Endodermal cell (in vitro differentiated cells): ENCODE measurements around the gene C14orf119. TPM values are rescaled to one million over a fixed set of nuclear protein-coding genes. Genes with fewer than 3 reads are reported as not detected.
A peak's percentile ranks its signal among the peaks of the same experiment; 100 is the strongest.

Experiments used
- DNase-seq: peaks from one replicate; pipeline ENCODE4 v3.0.0-alpha.2; 2017
- H3K27ac ChIP-seq: 2 replicates; pipeline ENCODE4 v1.5.1; 2013; ENCODE audit warnings: mild to moderate bottlenecking, low read depth, low read length, moderate library complexity
- H3K27me3 ChIP-seq: 2 replicates; pipeline ENCODE4 v1.6.1; 2013; ENCODE audit warnings: mild to moderate bottlenecking, low read length, moderate library complexity; ENCODE audit not compliant: insufficient read depth, control insufficient read depth, poor library complexity, severe bottlenecking
- H3K36me3 ChIP-seq: 2 replicates; pipeline ENCODE4 v1.7.0; 2013; ENCODE audit warnings: mild to moderate bottlenecking, low read length, moderate library complexity; ENCODE audit not compliant: control insufficient read depth, insufficient read depth
- H3K4me1 ChIP-seq: one replicate; pipeline ENCODE4 v1.7.0; 2013; ENCODE audit warnings: low read length; ENCODE audit not compliant: control insufficient read depth, insufficient read depth
- H3K4me3 ChIP-seq: 2 replicates; pipeline ENCODE4 v1.5.1; 2013; ENCODE audit warnings: mild to moderate bottlenecking, low read length, moderate library complexity
- H3K9ac ChIP-seq: 2 replicates; pipeline ENCODE4 v1.6.1; 2013; ENCODE audit warnings: mild to moderate bottlenecking, low read length, moderate library complexity; ENCODE audit not compliant: poor library complexity, severe bottlenecking; ENCODE audit errors: extremely low read depth
- H3K9me3 ChIP-seq: 2 replicates; pipeline ENCODE4 v1.6.1; 2013; ENCODE audit warnings: mild to moderate bottlenecking, low read length, moderate library complexity; ENCODE audit not compliant: control insufficient read depth
- H3K27ac Mint-ChIP-seq: 2 replicates; pipeline ENCODE4 v1.8.0; 2020; ENCODE audit warnings: mixed read lengths
- H3K27me3 Mint-ChIP-seq: 2 replicates; pipeline ENCODE4 v1.8.0; 2021; ENCODE audit warnings: mild to moderate bottlenecking, mixed read lengths; ENCODE audit not compliant: insufficient read depth
- H3K36me3 Mint-ChIP-seq: 2 replicates; pipeline ENCODE4 v1.8.0; 2020; ENCODE audit warnings: low read depth, mixed read lengths
- H3K4me1 Mint-ChIP-seq: 2 replicates; pipeline ENCODE4 v1.8.0; 2020; ENCODE audit warnings: mixed read lengths
- H3K4me3 Mint-ChIP-seq: 2 replicates; pipeline ENCODE4 v1.8.0; 2020; ENCODE audit warnings: mild to moderate bottlenecking, moderate library complexity, mixed read lengths
- H3K9me3 Mint-ChIP-seq: 2 replicates; pipeline ENCODE4 v1.8.0; 2020; ENCODE audit warnings: mild to moderate bottlenecking, mixed read lengths
- CTCF ChIP-seq: fragments of 200-600 bp; sonication (generic); conservative IDR thresholded peaks from 2 replicates; pipeline ENCODE4 v1.5.0; 2021; ENCODE audit warnings: antibody characterized with exemption, mild to moderate bottlenecking
- WGBS, 2 experiments: methylation state at CpG; one replicate each; pipeline versions ENCODE4 v1.1.5 to v1.1.7; 2013; ENCODE audit warnings: missing lambda C conversion rate in 2 of 2, mixed read lengths in 1 of 2; ENCODE audit not compliant: insufficient coverage in 1 of 2, insufficient read length in 1 of 2; 5-methylcytosine and 5-hydroxymethylcytosine counted together
- total RNA-seq, 2 donors: library from RNA; stranded (reverse); fragmentation: NEBNext Ultra II Directional in 1 of 2; extraction: Animal tissue kit (Norgen Biotek cat#: 25700) in 1 of 2; gene quantifications; 2 replicates in 1 of 2; 3 replicates in 1 of 2; pipeline ENCODE4 v1.2.1, GENCODE V29; 2021

Gene C14orf119
- total RNA-seq, 2 donors from 2014 or later: 76.7 to 82.9 TPM

- Mint-ChIP-seq H3K4me3 (no peak overlapping the region), H3K27ac (peak overlapping the region; percentile 55), H3K4me1 (peaks cover 22% of the 10 kb centered on the region), H3K9me3 (no peaks in the 10 kb centered on the region), H3K27me3 (no peaks in the 10 kb centered on the region), H3K36me3 (peaks cover 88% of the 10 kb centered on the region)
- no peak for TF ChIP-seq CTCF
- 94 to 98% methylated on average over 5 of the region's 5 CpGs for whole genome bisulfite sequencing, 2 experiments
- Histone ChIP-seq H3K27me3 (no peaks in the 10 kb centered on the region), H3K36me3 (peaks cover 95% of the 10 kb centered on the region), H3K27ac (no peak overlapping the region), H3K4me3 (no peak overlapping the region), H3K9ac (no peak overlapping the region), H3K9me3 (no peaks in the 10 kb centered on the region), H3K4me1 (peaks cover 12% of the 10 kb centered on the region)
- DNase-seq: peak; percentile 10
These were observed 31.7 kb upstream of the C14orf119 start for GRCh38 chr14:23063601-23064000.

GRCh38 chr14:23066368-23066767 lies 28.9 kb upstream of the C14orf119 start:
- 93 to 96% methylated on average over 3 of the region's 3 CpGs for WGBS, 2 experiments
- no peaks in the 10 kb centered on the region for H3K9me3 Mint-ChIP-seq

GRCh38 chr14:23066855-23067744 lies 28.2 kb upstream of the C14orf119 start:
- Histone ChIP-seq H3K4me3 (peak overlapping the region; percentile 76), H3K36me3 (peaks cover 70% of the 10 kb centered on the region), H3K27me3 (no peaks in the 10 kb centered on the region), H3K9ac (no peak overlapping the region), H3K9me3 (no peaks in the 10 kb centered on the region), H3K4me1 (peaks cover 26% of the 10 kb centered on the region), H3K27ac (no peak overlapping the region)
- no peak for TF ChIP-seq CTCF
- H3K9me3 Mint-ChIP-seq: no peaks in the 10 kb centered on the region
- H3K36me3 Mint-ChIP-seq: peaks cover 73% of the 10 kb centered on the region
- H3K4me1 Mint-ChIP-seq: peaks cover 46% of the 10 kb centered on the region
- H3K27me3 Mint-ChIP-seq: no peaks in the 10 kb centered on the region
- WGBS, 2 experiments: 95 to 100% methylated on average over 1 to 19 of the region's 23 CpGs
- no peak overlapping the region for H3K27ac Mint-ChIP-seq
- H3K4me3 Mint-ChIP-seq: peak overlapping the region; percentile 90
- peak; percentile 42 for DNase-seq

More at GRCh38 chr14:23066368-23066767, 28.9 kb upstream of the C14orf119 start:
- no peaks in the 10 kb centered on the region for H3K27me3 Mint-ChIP-seq
- Histone ChIP-seq H3K27ac (no peak overlapping the region), H3K9me3 (no peaks in the 10 kb centered on the region), H3K27me3 (no peaks in the 10 kb centered on the region), H3K4me3 (peak overlapping the region; percentile 68), H3K9ac (no peak overlapping the region), H3K36me3 (peaks cover 76% of the 10 kb centered on the region), H3K4me1 (peaks cover 24% of the 10 kb centered on the region)
- peaks cover 76% of the 10 kb centered on the region for H3K36me3 Mint-ChIP-seq
- H3K4me3 Mint-ChIP-seq: peak overlapping the region; percentile 21
- TF ChIP-seq CTCF: no peak
- DNase-seq: peak; percentile 41
- H3K27ac Mint-ChIP-seq: no peak overlapping the region
- H3K4me1 Mint-ChIP-seq: peaks cover 40% of the 10 kb centered on the region
